RWPE2 (cell line): ENCODE data around the gene MEIOB.

Experiments
- ATAC-seq: fragments of 200-7000 bp; cut with Tn5 transposase; 3 replicates; pipeline ENCODE4 v1.9.1; 2021; ENCODE audit warnings: low read depth
- DNase-seq: peaks from one replicate; pipeline ENCODE4 v3.0.0-alpha.2; 2020; ENCODE audit warnings: low spot score
- H3K27ac ChIP-seq: fragments of 450-650 bp; 2 replicates; pipeline ENCODE4 v1.5.1; 2017; ENCODE audit warnings: mild to moderate bottlenecking; ENCODE audit not compliant: poor library complexity, severe bottlenecking
- H3K27me3 ChIP-seq: fragments of 250-450 bp; sonication (Bioruptor Pico); 2 replicates; pipeline ENCODE4 v1.5.1; 2021; ENCODE audit warnings: mild to moderate bottlenecking, moderate library complexity; ENCODE audit not compliant: insufficient read depth, poor library complexity, severe bottlenecking
- H3K36me3 ChIP-seq: fragments of 250-450 bp; sonication (Bioruptor Pico); 2 replicates; pipeline ENCODE4 v1.5.1; 2020; ENCODE audit warnings: low read depth, mild to moderate bottlenecking, moderate library complexity
- H3K4me1 ChIP-seq: fragments of 250-450 bp; sonication (Bioruptor Pico); 2 replicates; pipeline ENCODE4 v1.5.1; 2021; ENCODE audit warnings: mild to moderate bottlenecking, moderate library complexity; ENCODE audit not compliant: insufficient read depth, poor library complexity, severe bottlenecking
- H3K4me3 ChIP-seq: fragments of 250-450 bp; sonication (Bioruptor Pico); 2 replicates; pipeline ENCODE4 v1.5.1; 2021; ENCODE audit warnings: mild to moderate bottlenecking, moderate library complexity; ENCODE audit not compliant: severe bottlenecking
- H3K9me3 ChIP-seq: fragments of 250-450 bp; sonication (Bioruptor Pico); 2 replicates; pipeline ENCODE4 v1.5.1; 2021; ENCODE audit warnings: mild to moderate bottlenecking, moderate library complexity; ENCODE audit not compliant: severe bottlenecking
- TF ChIP-seq, protein P1 (sequence below): fragments of 450-650 bp; IDR thresholded peaks from one replicate; pipeline ENCODE4 v1.5.1; 2017; ENCODE audit warnings: mild to moderate bottlenecking, moderate library complexity; ENCODE audit not compliant: poor library complexity, severe bottlenecking

MEIOB gene

DNA sequence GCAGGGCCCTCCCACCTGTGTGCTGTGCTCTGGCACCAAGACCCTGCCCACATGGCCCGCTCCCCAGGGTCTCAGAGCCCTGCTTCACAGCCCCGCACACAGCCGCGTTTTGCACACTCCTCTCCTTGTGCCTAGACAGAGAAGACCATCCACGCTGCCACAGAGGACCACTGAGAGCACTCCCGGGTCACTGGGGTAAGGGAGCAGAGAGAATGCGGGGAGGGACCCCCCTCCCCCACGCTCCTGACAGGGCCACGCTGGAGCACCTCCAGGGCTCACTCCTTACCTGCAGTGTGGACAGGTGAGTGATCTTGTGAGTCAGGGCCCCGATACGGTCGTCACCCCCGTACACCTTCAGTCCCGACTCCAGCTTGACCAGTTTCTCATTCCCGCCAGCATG lies 52.4 kb downstream of the MEIOB start:
- Histone ChIP-seq H3K27ac (no peak overlapping the region), H3K4me3 (no peak overlapping the region), H3K27me3 (no peaks in the 10 kb centered on the region), H3K4me1 (no peaks in the 10 kb centered on the region), H3K9me3 (no peaks in the 10 kb centered on the region), H3K36me3 (peaks cover 30% of the 10 kb centered on the region)
- TF ChIP-seq, protein P1, sequence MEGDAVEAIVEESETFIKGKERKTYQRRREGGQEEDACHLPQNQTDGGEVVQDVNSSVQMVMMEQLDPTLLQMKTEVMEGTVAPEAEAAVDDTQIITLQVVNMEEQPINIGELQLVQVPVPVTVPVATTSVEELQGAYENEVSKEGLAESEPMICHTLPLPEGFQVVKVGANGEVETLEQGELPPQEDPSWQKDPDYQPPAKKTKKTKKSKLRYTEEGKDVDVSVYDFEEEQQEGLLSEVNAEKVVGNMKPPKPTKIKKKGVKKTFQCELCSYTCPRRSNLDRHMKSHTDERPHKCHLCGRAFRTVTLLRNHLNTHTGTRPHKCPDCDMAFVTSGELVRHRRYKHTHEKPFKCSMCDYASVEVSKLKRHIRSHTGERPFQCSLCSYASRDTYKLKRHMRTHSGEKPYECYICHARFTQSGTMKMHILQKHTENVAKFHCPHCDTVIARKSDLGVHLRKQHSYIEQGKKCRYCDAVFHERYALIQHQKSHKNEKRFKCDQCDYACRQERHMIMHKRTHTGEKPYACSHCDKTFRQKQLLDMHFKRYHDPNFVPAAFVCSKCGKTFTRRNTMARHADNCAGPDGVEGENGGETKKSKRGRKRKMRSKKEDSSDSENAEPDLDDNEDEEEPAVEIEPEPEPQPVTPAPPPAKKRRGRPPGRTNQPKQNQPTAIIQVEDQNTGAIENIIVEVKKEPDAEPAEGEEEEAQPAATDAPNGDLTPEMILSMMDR, result no peak
- ATAC-seq, result no peak
- DNase-seq, result no peak

DNA sequence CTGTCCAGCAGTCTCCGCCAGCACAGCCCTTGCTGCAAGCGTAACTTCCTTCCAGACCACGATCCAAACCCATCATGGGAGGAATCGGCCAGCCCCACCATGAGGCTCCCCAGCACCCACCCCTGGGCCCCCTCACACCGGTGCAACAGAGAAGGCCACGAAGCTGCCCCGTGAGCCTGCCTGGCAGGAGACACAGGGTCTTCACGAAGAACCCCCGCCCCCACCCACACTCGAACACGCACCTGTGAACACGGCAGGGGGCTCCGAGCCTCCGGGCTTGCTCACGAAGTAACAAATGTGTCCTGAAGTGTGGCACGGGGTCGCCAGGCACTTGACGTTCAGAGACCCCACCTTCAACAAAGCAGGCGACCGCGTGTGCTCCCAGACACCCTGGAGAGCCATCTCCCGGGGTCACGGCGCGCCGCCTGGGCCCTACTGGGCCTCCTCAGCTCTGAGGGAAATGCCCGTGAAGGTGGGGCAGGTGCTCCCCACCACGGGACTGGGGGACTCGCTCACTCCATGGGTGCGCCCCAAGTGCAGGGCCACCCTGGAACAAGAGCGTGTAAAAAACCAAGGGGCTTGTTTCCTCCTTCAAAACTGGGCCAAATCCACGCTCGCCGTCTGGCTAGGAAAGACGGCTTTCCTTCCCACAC lies 53.0 kb downstream of the MEIOB start:
- TF ChIP-seq, protein P1, result no peak
- H3K27ac ChIP-seq, result no peak overlapping the region
- H3K4me1 ChIP-seq, result no peaks in the 10 kb centered on the region
- H3K4me3 ChIP-seq, result no peak overlapping the region
- no peaks in the 10 kb centered on the region for H3K9me3 ChIP-seq
- H3K36me3 ChIP-seq, result peaks cover 30% of the 10 kb centered on the region
- DNase-seq, result peak; percentile 67
- no peaks in the 10 kb centered on the region for H3K27me3 ChIP-seq
- no peak for ATAC-seq

DNA sequence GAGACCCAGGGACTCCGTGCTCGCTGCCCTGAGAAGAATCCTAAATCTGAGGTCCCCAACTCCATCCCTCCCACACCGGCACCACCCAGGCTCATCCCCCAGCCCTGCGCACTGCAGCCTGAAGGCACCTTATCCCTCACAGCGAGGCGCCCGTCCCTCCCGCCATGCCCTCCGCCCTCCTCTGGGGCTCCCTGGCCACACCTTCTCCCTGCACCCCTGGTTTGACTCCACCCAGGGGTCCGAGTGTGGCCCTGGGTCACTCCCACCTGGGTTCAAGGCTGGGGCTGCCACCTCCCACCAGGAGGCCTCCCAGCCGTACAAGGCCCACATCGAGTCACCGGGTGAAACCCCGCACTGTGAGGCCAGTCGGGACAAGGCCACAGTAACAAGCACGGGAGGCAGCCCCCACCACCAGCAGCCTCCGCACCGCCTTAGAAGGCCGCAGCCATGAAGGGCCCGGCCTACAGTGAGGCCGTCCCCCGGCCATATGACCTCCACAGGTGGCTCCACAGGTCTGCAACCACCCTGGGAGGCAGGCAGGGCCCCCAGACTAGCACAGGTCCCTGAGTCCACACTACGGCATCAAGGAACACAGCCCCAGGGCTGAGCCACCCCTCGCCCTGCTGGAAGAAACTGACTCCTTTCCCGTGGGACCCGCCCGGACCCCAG lies 53.6 kb downstream of the MEIOB start:
- H3K27ac ChIP-seq, result no peak overlapping the region
- no peaks in the 10 kb centered on the region for H3K9me3 ChIP-seq
- DNase-seq (no peak), ATAC-seq (no peak)
- H3K36me3 ChIP-seq, result peaks cover 33% of the 10 kb centered on the region
- TF ChIP-seq, protein P1, result no peak
- no peaks in the 10 kb centered on the region for H3K4me1 ChIP-seq
- no peaks in the 10 kb centered on the region for H3K27me3 ChIP-seq
- no peak overlapping the region for H3K4me3 ChIP-seq

DNA sequence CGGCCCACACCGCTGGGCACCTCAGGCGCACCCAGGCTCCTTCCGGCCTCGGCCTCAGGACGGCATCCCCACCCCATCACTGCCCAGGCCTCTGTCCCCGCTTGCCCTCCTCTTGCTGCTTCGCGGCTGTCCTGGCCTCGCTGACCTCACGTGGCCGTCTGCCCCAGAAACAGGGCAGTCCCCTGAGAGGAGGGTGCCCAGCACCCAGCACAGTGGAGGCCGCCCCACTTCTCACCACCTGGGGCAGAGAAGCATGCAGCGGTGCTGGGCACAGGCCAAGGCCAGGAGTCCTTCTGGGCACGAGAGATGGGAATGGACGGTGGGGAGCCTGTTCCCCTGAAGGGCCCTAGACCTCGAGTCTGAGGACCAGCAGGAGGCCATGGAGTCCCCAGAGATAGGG lies 54.2 kb downstream of the MEIOB start:
- no peaks in the 10 kb centered on the region for H3K4me1 ChIP-seq
- peaks cover 33% of the 10 kb centered on the region for H3K36me3 ChIP-seq
- no peaks in the 10 kb centered on the region for H3K27me3 ChIP-seq
- no peaks in the 10 kb centered on the region for H3K9me3 ChIP-seq
- no peak for ATAC-seq
- no peak overlapping the region for H3K27ac ChIP-seq
- TF ChIP-seq, protein P1, result no peak
- no peak overlapping the region for H3K4me3 ChIP-seq
- peak; percentile 58 for DNase-seq

DNA sequence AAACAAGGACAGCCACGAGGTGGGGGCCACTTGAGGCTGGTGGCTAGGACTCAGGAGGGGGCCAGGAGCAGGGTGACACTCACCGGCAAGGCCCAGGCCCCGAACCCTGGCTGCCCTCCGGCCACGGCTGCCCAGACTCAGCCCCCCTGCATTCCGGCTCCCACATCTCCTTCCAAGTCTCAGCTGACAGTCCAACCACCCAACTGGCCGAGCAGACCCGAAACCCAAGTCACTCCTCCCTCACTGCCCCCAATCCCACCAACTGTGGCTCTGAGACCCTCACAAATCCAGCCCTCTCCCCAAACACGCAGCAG lies 54.7 kb downstream of the MEIOB start:
- no peaks in the 10 kb centered on the region for H3K9me3 ChIP-seq
- H3K27me3 ChIP-seq, result no peaks in the 10 kb centered on the region
- H3K36me3 ChIP-seq, result peaks cover 29% of the 10 kb centered on the region
- no peak overlapping the region for H3K27ac ChIP-seq
- DNase-seq (no peak), ATAC-seq (no peak)
- TF ChIP-seq, protein P1, result no peak
- no peaks in the 10 kb centered on the region for H3K4me1 ChIP-seq
- no peak overlapping the region for H3K4me3 ChIP-seq
